CD4-positive, alpha-beta T cell treated with Interleukin-6 at 100 ng/mL for 8 hours (primary cell): ENCODE measurements around the gene FLYWCH2.
"Not testable (repeated sequence)": the region's sequence is repeated elsewhere in the genome, so short reads cannot be mapped to it uniquely, and the experiment has no call there.

Experiments
- DNase-seq: peaks from one replicate; pipeline ENCODE4 v3.0.0-alpha.2; 2020; ENCODE audit warnings: mixed read lengths, low spot score

FLYWCH2 gene

DNA sequence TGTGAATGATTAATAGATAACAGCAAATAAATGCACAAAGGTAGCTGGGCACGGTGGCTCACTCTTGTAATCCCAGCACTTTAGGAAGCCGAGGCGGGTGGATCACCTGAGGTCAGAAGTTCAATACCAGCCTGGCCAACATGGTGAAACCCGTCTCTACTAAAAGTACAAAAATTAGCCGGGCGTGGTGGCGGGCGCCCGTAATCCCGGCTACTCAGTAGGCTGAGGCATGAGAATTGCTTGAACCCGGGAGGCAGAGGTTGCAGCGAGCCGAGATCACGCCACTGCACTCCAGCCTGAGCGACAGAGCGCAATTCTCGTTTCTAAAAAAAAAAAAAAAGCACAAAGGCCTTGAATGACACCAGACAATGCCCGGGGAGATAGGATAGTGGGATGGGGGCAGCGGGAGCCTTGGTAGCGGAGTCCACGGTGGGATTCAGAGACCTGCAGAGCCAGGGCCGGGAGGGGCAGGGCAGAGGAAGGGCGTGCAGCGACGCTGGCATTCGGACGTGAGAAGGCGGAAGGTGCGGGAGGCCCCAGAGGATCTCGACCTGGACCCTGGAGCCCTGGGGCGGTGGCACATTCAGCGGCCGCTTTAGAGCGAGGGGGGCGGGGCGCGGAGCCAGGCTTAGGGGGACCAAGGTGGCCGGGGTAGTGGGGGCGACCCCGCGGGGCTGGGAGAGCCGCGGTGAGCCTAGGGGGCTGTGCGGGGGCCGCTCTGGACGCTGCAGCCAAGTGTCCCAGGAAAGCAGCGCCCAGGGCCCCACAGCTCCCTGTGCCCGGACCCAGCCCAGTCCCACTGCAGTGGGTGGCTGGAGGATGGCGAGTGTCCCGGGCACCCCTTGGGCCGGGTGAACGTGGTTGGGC is 999 bp upstream of the FLYWCH2 start:
- no peak for DNase-seq

DNA sequence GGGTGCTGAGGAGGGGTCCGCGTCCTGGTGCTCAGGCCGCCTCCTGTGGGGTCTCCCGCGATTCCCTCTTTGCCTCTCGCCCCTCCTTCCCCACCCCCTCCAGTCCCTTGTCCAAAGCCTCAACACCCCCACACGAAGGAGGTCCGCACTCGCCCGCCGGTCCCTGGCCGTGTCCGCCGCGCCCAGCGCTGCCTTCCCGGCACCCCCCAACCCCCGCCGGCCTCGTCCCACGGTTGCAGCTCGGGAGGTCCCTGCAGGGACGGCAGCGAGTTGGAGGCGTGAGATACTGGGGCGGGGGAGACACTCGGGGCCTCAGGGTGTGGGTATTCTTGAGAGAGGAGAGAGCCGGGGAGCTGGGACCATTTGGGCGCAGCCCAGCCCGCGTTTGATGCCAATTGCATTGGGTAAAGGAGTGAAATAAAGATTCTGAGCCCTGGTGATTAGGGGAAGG is 468 bp downstream of the FLYWCH2 start:
- DNase-seq: no peak

DNA sequence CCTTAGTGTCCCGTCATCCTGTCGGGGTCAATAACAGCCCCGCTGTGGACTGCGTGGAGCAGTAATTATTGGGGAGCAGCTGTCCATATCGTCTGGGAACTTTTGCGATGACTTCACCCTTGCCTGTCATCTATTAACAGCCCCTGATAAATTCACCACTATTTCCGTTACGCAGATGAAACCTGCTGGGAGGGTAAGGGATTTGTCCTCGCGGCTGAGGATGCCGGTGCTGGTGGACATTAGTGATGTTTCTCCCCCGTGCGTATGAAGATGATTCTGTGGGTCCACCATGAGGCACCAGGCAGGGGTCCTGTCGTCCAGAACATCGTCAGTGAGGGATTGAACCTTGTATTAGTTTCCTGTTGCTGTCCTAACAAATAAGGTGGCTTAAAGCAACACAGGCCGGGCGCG is 1.0 kb downstream of the FLYWCH2 start:
- DNase-seq: no peak

DNA sequence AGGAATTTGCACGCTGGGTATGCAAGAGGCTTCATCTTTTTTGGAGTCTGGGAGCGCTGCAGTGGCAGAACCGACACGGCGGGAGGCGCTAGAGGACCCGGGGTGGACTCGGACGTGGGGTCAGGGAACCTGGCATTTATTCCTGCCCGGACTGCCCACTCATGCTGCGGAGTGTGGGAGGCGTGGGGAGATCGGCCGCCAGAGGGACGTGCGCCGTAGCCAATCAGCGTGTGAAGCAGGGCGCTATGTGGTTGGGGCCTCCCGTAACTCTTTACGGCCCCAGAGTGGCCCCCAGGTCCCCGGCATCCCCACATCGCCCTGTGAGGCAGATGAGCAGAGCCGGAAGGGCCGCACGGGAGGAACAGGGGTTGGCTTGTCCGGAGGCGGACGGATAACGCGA is 11.2 kb downstream of the FLYWCH2 start:
- DNase-seq: no peak

DNA sequence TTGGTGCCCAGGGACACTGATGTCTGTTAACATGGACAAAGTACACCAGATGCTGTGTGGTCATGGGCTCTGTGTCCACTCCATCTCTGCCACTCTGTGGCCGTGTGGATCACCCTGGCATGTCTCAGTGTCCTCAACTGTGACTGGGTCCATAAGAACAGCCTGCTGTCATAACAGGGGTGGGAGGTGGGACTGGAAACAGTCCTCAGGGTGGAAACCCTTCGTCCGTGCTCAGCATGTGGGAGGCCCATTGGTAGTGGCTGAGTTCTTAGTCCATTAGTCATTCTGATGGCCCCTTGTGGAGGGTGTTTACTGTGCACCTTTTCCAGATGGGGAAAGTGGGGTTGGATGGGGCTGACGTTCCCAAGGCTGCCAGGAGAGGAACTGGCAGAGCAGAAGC is 12.8 kb downstream of the FLYWCH2 start:
- no peak for DNase-seq

DNA sequence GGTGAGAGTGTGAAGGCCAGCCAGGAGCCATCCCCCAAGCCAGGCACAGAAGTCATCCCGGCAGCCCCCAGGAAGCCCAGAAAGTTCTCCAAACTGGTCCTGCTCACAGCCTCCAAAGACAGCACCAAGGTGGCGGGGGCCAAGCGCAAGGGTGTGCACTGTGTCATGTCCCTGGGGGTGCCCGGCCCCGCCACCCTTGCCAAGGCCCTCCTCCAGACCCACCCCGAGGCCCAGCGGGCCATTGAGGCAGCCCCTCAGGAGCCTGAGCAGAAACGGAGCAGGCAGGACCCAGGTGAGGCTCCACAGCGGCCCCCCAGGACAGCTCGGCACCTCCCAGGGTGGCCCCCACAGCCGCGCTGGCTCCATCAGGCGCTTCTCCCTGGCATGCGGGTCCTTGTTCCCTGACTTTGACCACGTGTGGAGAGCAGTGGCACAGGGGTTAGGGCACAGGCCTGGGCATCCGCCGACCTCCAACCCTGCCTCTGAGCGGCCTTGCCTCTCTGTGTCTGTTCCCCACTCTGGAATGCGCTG is 13.5 kb downstream of the FLYWCH2 start:
- DNase-seq: no peak

DNA sequence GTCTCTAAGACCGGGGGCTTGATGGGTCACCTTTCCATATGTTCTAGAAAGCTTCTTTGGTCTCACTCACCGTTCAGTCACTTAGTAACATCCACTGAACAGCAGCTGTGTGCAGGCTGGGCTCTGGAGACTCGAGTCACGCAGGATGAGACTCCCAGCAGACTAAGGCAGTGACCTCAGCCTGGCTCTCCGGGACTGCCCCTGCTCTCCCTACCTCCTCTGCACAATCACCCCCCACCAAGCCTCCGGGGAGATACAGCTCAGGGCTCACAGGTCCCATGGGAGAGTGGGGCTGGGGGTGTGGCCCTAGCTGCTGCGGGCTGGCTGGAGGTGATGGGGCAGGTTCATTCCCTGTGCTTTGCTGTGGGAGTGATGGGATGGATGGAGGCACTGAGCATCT is 14.1 kb downstream of the FLYWCH2 start:
- no peak for DNase-seq

DNA sequence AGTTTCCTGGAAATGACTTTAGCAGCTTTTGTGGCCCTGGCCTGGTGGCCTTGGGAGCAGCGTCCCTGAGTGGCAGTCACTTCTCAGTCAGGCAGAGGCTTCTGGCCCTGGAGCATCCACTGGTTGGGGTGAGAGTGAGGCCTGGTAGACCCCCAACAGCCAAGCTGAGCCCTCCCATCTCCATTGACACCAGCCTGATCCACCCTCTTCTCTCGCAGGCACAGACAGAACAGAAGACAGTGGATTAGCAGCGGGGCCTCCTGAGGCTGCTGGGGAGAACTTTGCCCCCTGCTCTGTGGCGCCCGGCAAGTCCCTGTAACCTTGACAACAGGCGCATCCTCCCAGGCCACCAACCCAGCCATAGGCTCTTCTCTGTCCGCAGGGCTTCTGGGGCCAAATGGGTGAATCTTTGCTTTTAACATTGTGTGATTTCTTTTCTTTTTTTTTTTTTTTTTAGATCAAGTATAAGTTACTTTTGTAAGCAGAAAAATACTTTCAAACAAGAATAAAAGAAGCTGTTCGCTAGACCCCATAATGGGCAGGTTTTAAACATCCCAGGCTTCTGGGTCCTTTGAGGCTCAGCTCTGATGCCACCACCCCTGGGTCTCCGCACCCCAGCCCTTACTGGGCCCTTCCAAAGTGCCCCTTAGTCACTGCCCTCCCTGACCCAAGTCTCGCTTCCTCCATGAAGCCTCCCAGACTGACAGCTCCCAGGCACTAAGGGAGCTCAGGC is 16.0 kb downstream of the FLYWCH2 start:
- no peak for DNase-seq

DNA sequence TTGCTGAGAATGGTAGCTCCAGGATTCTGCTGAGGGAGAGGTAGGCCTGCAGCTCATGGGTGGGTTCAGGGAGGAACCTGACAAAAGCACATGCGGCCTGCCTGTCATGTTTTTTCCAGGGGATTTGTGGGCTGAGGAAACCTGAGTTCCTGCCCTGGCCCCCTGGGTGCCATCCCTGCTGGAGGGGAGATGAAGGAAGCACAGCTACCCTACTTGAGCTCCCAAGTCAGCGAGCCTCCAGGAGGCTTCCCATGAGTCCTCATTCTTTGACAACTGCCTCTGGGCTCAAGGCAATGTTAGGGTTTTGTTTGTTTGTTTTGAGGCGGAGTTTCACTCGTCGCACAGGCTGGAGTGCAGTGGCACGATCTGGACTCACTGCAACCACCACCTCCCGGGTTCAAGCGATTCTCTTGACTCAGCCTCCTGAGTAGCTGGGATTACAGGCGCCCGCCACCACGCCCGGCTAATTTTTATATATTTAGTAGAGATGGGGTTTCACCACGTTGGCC is 16.6 kb downstream of the FLYWCH2 start:
- DNase-seq: no peak

DNA sequence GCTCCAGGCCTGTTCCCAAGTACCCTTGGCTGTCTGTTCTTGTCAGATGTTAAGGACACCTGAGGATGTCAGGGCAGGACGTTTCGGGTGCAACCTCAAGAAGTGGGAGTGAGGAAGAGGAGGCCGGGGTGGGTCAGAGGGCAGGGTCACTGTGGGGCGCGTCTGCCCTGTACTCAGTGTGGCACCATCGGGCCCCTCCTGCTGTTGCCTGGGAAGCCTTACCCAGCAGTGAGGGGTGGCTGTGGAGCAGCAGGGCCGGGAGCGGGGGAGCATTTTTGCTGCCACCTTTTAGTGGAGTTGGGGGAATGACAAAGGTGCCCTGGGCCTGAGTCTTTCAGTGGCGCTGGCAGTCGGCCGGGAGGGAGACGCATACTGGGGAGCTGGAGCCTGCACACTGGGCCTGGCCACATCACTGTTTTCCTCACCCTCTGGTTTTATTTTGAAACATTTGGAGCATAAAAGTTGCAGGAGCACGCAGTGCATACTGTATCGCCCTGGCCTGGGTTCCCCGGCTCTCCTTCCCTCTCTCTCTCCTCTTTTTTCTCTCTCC is 17.6 kb downstream of the FLYWCH2 start:
- no peak for DNase-seq

DNA sequence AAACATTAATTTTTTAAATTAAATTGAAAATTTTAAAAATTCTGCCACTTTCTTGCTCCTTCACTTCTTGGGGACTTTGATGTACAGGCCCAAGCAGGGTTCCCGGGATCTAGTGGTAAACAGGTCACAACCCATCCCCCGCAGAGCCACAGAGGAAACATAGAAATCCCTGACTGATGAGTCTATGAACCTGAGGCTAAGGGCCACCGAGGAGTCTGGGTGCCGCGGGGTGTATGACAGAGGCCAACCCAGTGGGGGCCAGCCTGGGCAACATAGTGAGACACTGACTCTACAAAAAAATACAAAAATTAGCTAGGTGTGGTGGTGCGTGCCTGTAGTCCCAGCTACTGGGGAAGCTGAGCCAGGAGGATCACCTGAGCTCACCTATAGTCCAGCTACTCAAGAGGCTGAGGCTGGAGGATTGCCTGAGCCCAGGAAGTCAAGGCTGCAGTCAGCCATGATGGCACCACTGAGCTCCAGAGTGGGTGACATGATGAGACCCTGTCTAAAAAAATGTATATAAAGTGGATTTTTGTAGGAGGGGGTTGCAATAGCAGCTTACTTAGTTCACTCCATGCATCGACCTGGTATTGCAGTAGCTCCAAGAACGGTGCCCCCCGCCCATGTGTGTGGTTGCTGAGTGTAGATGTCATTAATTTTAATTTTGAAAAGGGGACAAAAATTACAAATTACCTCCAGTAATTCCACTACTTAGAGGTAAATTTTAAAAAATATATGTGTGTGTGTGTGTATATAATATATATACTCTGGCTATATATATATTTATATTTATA is 19.5 kb downstream of the FLYWCH2 start:
- DNase-seq: no peak

DNA sequence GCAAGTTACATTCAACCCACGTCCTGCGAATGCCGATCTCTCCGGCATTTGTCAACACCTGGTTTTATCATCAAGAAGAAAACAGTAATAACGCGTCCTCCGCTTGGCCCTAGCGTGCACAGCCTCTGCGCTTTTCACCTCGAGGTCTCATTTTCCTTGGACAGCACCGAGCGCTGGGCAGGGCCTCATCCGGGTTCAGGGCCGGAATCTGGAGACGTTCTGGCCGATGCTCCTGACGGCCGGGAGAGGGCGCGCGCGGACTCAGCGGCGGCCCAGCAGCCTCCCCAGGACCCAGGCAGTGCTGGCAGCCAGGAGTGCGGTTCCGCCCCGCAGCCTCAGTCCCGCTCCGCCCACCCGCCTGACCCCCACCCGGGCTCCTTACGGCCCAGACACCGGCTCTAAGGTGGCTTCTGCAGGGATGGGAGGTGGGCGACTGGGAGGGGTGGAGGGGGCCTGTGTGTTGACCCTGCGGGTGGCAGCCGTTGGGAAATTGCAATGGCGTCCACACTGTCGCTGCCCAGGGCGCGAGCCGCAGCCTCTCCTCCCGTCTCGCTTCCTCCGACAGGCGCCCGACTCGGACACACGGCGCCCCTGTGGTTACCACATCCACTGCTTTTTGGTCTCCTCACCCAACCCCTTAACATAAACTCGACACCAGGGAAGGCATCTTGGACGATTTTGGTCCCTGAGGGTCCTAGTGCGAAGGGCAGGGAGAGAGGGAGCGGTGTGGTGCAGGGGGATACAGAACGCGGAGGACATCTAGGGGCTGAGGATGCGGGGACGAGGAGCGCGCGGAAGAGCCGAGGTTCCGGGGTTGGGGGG is 21.3 kb downstream of the FLYWCH2 start:
- peak; percentile 78 for DNase-seq

DNA sequence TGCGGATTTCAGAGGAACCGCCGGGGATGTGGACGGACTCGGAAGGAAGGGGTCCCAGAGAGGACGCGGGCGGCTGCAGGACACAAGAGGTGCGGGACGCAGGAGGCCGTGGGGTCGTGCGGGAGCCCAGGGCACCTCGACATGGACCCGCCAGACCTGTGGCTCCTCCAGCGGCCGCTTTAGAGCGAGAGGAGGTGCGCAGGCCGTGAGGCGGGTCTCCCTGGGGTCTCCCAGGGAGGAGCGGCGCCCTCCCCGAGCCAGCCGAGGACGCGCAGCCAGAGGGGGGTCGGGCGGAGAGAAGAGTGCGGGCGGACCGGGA is 21.9 kb downstream of the FLYWCH2 start:
- no peak for DNase-seq

DNA sequence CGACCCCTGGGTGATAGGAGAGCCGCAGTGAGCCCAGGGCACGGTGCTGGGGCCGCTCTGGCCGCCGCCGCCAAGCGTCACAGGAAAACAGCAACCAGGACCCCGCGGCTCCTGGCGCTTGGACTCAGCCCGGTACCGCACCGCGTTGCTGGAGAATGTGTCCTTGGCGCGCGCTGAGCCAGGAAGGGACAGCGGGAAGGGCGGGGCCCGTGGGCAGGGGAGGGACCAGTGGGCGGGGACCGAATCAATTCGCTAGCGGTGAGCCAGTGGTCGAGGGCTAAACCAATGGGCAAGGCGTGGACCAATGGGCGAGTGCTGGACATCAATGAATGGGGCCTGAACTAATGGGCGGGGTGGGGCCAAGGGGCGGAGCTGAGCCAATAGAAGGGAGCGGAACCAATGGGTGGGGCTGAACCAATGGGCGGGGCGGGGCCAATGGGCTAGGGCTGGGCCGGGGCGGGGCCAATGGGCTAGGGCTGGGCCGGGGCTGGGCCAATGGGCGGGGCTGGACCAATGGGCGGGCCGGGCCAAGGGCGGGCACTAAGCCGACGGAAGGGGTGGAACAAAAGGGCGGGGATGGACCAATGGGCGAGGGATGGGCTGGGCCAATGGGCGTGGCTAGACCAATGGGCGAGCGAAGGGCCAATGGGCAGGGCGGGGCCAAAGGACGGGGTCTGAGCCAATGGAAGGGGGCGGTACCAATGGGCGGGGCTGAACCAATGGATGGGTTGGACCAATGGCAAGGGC is 22.4 kb downstream of the FLYWCH2 start:
- DNase-seq: peak; percentile 87

DNA sequence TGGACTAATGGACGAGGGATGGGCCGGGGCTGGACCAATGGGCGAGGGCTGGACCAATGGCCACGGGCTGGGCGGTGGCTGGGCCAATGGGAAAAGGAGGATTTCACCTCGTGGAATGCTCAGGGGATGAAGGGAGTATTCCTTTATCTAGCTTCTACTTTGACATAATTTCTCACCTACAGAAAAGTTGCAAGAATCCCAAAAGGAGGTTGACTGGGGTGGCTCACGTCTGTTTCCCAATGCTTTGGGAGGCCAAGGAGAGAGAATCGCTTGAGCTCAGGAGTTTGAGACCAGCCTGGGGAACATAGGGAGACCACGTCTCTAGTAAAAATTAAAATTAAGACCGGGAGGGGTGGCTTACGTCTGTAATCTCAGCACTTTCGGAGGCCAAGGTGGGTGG is 23.0 kb downstream of the FLYWCH2 start:
- no peak for DNase-seq

DNA sequence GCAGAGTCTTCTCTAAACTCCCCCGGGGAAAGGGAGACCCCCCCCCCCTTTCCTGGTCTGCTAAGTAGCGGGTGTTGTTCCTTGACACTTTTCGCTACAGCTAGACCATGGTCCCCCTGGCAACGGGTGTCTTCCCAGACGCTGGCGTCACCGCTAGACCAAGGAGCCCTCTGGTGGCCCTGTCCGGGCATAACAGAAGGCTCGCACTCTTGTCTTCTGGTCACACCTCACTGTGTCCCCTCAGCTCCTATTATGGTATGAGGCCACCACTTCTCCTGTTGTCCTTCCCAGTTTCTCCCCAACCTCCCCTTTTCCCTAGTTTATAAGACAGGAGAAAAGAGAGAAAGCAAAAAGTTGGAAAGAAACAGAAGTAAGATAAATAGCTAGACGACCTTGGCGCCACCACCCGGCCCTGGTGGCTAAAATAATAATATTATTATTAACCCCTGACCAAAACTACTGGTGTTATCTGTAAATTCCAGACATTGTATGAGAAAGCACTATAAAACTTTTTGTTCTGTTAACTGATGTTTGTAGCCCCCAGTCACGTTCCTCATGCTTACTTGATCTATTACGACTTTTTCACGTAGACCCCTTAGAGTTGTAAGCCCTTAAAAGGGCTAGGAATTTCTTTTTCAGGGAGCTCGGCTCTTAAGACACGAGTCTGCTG is 24.2 kb downstream of the FLYWCH2 start:
- not testable (repeated sequence) for DNase-seq

DNA sequence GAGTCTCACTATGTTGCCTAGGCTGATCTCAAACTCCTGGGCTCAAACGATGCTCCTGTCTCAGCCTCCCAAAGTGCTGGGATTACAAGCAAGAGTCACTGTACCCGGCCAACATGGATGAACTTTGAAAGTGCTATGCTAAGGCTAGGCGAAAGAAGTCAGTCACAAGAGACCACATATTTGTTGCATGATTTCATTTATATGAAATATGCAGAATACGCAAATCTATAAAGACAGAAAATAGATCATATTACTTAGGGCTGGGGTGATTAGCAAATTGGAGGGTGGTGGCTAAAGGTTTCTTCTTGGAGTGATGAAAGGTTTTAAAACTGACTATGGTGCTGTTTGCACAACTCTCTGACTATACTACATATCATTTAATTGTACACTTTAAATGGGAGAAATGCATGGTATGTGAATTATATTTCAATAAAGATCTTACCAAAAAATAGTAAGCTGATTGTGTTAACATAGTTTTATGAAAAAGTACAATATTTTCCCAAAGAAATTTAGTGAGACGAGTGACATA is 27.5 kb downstream of the FLYWCH2 start:
- DNase-seq: no peak

DNA sequence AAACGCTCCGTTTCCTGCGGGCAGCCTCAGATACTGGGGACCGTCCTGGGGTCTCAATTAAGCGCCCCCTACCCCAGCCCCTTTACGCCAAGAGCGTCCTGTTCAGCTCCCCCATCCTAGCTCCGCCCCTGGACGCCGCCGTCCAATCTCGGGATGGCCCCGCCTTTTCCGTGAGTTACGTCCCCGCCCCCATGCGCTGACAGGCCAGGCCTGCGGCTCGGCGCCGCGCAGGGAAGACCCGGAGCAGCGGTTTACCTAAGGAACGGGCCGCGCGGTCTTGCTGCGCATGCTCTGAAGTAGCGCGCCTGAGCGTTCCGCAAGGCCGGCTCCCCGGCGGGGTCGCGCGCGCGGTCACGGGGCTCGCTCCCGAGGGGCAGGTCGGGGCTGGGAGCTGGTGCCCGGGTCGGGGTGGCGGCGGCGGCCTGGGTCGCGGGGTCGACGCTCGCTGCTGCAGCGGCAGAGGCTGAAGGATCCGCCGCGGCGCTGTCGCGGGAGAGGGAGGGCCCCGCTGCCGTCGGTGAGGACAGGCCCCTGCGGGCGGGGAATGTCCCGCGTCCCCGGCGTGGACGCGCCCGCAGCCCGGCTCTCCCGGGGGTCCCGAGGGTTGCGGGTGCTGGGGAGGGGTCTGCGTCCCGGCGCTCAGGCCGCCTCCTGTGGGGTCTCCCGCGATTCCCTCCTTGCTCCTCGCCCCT is 28.8 kb downstream of the FLYWCH2 start, which contains the start of gene FLYWCH1:
TSS of gene FLYWCH1 (plus strand) at position 294 of the 692 bp plus-strand sequence. CDS start 17,755 bp downstream, outside the sequence.
- peak; percentile 97 for DNase-seq
